Mucosa of stomach (tissue), 1 donor: ENCODE measurements around the gene RPL28.

Source experiments
- H3K27me3 ChIP-seq: one replicate; pipeline ENCODE4 v1.7.0; 2013; ENCODE audit warnings: mild to moderate bottlenecking, low read length; ENCODE audit not compliant: control insufficient read depth, insufficient read depth
- H3K36me3 ChIP-seq: one replicate; pipeline ENCODE4 v1.7.0; 2013; ENCODE audit warnings: low read length; ENCODE audit not compliant: control insufficient read depth, insufficient read depth
- H3K4me1 ChIP-seq: one replicate; pipeline ENCODE4 v1.7.0; 2013; ENCODE audit warnings: mild to moderate bottlenecking, low read length; ENCODE audit not compliant: control insufficient read depth, insufficient read depth
- H3K4me3 ChIP-seq: one replicate; pipeline ENCODE4 v1.7.0; 2013; ENCODE audit warnings: low read length
- H3K9ac ChIP-seq: one replicate; pipeline ENCODE4 v1.7.0; 2013; ENCODE audit warnings: mild to moderate bottlenecking, low read length, moderate library complexity
- H3K9me3 ChIP-seq: one replicate; pipeline ENCODE4 v1.7.0; 2013; ENCODE audit warnings: mild to moderate bottlenecking, low read length, moderate library complexity; ENCODE audit not compliant: control insufficient read depth
- donor health status: Pancreatic carcinoma.

RPL28 gene

GRCh38 chr19:55384131-55384919 is 1.4 kb upstream of the RPL28 start, which contains the start of gene TMEM238:
Gene TMEM238 (minus strand): TSS chr19:55384292. CDS start chr19:55384259, 33 bp downstream.
- H3K36me3 ChIP-seq: peaks cover 10% of the 10 kb centered on the region
- peak within 1 kb of the TSS; percentile 74 for H3K9ac ChIP-seq
- H3K4me1 ChIP-seq: peaks cover 52% of the 10 kb centered on the region
- no peaks in the 10 kb centered on the region for H3K27me3 ChIP-seq
- no peaks in the 10 kb centered on the region for H3K9me3 ChIP-seq
- H3K4me3 ChIP-seq: peak within 1 kb of the TSS; percentile 85

DNA sequence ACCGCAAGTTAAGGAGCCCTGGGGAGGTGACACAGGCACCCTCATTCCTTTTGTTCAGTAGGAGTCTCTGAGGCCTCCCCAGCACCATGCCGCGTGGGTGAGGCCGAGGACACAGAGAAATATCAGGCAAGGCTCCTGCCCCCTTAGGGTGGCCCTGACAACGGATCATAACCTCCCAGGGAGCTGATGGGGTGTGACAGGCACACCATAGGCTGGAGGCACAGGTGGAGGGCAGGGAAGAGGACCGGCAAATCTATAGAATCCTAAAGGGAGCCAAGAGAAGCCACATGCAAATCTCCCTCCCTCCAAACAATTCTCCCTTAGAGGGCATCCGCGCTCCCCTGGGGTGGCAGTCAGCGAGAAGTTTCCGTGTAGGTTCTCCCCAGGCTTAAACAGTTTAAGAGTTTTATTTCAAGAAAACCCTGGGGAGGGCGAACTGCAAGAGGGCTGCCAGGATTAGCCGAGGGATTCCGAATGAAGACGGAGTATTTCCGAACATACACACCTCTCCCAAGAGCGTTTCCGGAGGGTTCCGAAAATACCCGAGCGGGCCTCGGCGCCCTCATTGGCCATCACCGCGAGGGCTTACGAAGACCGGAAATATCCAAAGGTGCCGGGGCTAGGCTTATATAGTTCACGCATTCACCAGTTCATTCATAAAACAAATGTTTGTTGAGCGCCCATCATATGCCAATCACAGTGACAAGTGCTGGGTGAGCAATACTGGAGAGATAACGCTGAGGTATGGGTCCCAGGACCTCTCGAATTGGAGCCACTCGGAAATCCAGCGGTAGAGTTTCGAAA is 610 bp upstream of the RPL28 start:
- Histone ChIP-seq H3K27me3 (no peaks in the 10 kb centered on the region), H3K36me3 (peaks cover 10% of the 10 kb centered on the region), H3K9ac (peak overlapping the region; percentile 74), H3K4me3 (peak overlapping the region; percentile 85), H3K9me3 (no peaks in the 10 kb centered on the region), H3K4me1 (peaks cover 52% of the 10 kb centered on the region)

DNA sequence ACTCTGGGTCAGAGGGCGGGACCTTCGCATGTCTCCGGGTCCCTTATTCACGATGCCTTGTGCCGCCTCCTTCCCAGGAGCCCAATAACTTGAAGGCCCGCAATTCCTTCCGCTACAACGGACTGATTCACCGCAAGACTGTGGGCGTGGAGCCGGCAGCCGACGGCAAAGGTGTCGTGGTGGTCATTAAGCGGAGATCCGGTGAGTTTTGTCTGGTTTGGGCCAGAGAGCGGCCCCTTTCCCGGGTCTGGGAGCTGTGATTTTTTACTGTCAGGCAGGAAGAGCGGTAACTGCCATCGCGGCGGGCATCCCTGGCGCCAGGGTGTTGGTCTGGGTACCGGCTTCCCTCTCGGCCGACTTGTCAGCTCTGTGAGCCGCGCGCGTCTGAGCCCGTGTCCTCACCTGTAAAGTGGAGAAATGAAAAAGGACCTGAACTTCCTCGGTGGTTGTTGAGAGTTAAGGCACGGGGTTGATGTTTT is 800 bp downstream of the RPL28 start:
- H3K9ac ChIP-seq: peak overlapping the region; percentile 74
- H3K36me3 ChIP-seq: peaks cover 10% of the 10 kb centered on the region
- H3K9me3 ChIP-seq: no peaks in the 10 kb centered on the region
- H3K27me3 ChIP-seq: no peaks in the 10 kb centered on the region
- H3K4me3 ChIP-seq: peak overlapping the region; percentile 85
- peaks cover 52% of the 10 kb centered on the region for H3K4me1 ChIP-seq

DNA sequence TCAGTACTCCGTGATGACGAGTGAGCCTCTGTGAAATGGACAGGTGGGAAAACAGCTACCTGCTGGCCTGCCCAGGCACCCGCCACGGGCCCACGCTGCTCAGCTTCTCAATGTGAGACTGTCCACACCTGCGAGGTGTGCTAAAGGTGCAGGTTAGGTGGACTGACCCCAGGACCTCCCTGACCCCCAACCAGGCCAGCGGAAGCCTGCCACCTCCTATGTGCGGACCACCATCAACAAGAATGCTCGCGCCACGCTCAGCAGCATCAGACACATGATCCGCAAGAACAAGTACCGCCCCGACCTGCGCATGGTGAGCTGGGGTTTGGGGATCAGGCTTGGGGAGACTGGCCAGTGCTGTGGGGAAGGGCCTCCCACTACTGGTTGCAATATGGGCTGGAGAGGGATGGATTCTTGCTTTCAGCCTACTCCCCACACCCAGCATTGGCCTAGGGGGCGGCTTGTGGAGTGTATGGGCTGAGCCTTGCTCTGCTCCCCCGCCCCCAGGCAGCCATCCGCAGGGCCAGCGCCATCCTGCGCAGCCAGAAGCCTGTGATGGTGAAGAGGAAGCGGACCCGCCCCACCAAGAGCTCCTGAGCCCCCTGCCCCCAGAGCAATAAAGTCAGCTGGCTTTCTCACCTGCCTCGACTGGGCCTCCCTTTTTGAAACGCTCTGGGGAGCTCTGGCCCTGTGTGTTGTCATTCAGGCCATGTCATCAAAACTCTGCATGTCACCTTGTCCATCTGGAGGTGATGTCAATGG is 2.2 kb downstream of the RPL28 start:
- no peaks in the 10 kb centered on the region for H3K9me3 ChIP-seq
- H3K27me3 ChIP-seq: no peaks in the 10 kb centered on the region
- peak overlapping the region; percentile 85 for H3K4me3 ChIP-seq
- H3K36me3 ChIP-seq: peaks cover 10% of the 10 kb centered on the region
- H3K9ac ChIP-seq: peak overlapping the region; percentile 74
- H3K4me1 ChIP-seq: peaks cover 44% of the 10 kb centered on the region

GRCh38 chr19:55389386-55390317 is 3.9 kb downstream of the RPL28 start:
- Histone ChIP-seq H3K27me3 (no peaks in the 10 kb centered on the region), H3K36me3 (peaks cover 10% of the 10 kb centered on the region), H3K4me3 (no peak overlapping the region), H3K9ac (no peak overlapping the region), H3K4me1 (peaks cover 33% of the 10 kb centered on the region), H3K9me3 (no peaks in the 10 kb centered on the region)

- Histone ChIP-seq H3K4me1 (peaks cover 28% of the 10 kb centered on the region), H3K27me3 (no peaks in the 10 kb centered on the region), H3K4me3 (no peak overlapping the region), H3K36me3 (peaks cover 10% of the 10 kb centered on the region), H3K9me3 (no peaks in the 10 kb centered on the region), H3K9ac (no peak overlapping the region)
Observed at GRCh38 chr19:55390461-55390880, 4.7 kb downstream of the RPL28 start.

- no peaks in the 10 kb centered on the region for H3K9me3 ChIP-seq
- H3K27me3 ChIP-seq: no peaks in the 10 kb centered on the region
- H3K9ac ChIP-seq: no peak overlapping the region
- H3K4me1 ChIP-seq: peaks cover 28% of the 10 kb centered on the region
- H3K4me3 ChIP-seq: no peak overlapping the region
- H3K36me3 ChIP-seq: peaks cover 10% of the 10 kb centered on the region
Observed at GRCh38 chr19:55391191-55391670, 5.5 kb downstream of the RPL28 start.

- Histone ChIP-seq H3K9ac (no peak overlapping the region), H3K4me3 (no peak overlapping the region), H3K36me3 (peaks cover 10% of the 10 kb centered on the region), H3K9me3 (no peaks in the 10 kb centered on the region), H3K4me1 (peaks cover 22% of the 10 kb centered on the region), H3K27me3 (no peaks in the 10 kb centered on the region)
Observed at GRCh38 chr19:55391702-55392615, 6.2 kb downstream of the RPL28 start.

DNA sequence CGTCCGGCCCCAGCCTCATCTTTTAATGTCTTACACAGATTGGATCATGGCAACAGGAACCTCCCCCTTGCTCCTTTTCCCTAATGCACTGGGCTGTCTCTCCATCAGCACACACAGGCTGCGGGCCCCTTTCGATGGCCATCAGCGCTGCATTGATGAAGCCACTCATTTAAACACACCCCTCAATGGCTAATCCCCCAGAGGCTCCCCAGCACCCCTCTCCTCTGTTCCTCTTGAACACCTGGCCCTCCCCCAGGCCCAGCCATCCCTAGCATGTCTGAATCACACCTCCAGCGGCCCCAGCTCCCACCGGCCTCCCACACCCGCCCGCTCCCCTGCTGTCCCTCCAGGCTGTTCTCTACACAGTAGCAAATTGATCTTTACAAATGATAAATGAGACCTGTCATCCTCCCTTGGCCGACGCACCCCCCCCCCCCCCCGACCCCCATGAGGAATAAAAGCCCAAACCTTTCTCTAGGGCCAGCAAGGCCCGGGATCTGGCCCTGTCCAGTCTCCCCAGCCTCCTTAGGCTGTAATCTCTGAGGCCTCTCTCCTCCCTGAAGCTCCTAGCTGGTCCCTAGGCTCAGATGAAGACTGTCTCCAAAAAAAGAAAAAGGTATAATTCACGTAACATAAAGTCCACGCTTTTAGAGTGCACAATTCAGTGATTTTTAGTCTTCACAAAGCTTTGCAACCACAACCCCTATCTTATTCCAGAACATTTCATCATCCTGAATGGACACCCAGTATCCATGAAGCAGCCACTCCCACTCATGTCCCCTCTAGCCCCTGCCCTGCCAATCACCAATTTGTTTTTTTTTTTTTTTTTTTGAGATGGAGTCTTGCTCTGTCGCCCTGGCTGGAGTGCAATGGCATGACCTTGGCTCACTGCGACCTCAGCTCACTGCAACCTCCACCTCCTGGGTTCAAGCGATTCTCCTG is 7.4 kb downstream of the RPL28 start:
- Histone ChIP-seq H3K4me3 (no peak overlapping the region), H3K9ac (no peak overlapping the region), H3K9me3 (no peaks in the 10 kb centered on the region), H3K4me1 (peaks cover 10% of the 10 kb centered on the region), H3K27me3 (no peaks in the 10 kb centered on the region), H3K36me3 (peaks cover 5% of the 10 kb centered on the region)
